Loucy (cell line): Measurements from ENCODE around the gene TCEAL5.

Experiments used
- H2AFZ ChIP-seq: fragments of 200-600 bp; sonication (generic); 2 replicates; pipeline ENCODE4 v1.6.0; 2016; ENCODE audit warnings: antibody characterized with exemption, mild to moderate bottlenecking, low read length, moderate library complexity
- H3F3A ChIP-seq: fragments of 200-600 bp; 2 replicates; pipeline ENCODE4 v1.6.0; 2016; ENCODE audit warnings: antibody characterized with exemption, low read depth, mild to moderate bottlenecking
- H3K27me3 ChIP-seq: fragments of 200-600 bp; sonication (generic); 2 replicates; pipeline ENCODE4 v1.6.1; 2014; ENCODE audit warnings: low read length, mild to moderate bottlenecking; ENCODE audit not compliant: insufficient read depth, poor library complexity, severe bottlenecking
- H3K36me3 ChIP-seq: fragments of 200-600 bp; sonication (generic); 2 replicates; pipeline ENCODE4 v1.6.1; 2016; ENCODE audit warnings: low read length; ENCODE audit not compliant: insufficient read depth
- H3K4me1 ChIP-seq: fragments of 200-600 bp; sonication (generic); 2 replicates; pipeline ENCODE4 v1.5.1; 2014; ENCODE audit warnings: low read length, mild to moderate bottlenecking; ENCODE audit not compliant: insufficient read depth, poor library complexity, severe bottlenecking
- H3K4me2 ChIP-seq: fragments of 200-600 bp; sonication (generic); 2 replicates; pipeline ENCODE4 v1.6.0; 2014; ENCODE audit warnings: antibody characterized with exemption, low read length, low read depth, mild to moderate bottlenecking; ENCODE audit not compliant: poor library complexity, severe bottlenecking
- H3K4me3 ChIP-seq: fragments of 200-600 bp; sonication (generic); 2 replicates; pipeline ENCODE4 v1.5.1; 2014; ENCODE audit warnings: low read length, mild to moderate bottlenecking, mixed read lengths; ENCODE audit not compliant: poor library complexity, severe bottlenecking
- H3K79me2 ChIP-seq: fragments of 200-600 bp; sonication (generic); 2 replicates; pipeline ENCODE4 v1.6.1; 2014; ENCODE audit warnings: low read length; ENCODE audit not compliant: insufficient read depth
- H3K9ac ChIP-seq: fragments of 200-600 bp; sonication (generic); 2 replicates; pipeline ENCODE4 v1.6.0; 2014; ENCODE audit warnings: mild to moderate bottlenecking, low read depth, low read length, moderate library complexity; ENCODE audit not compliant: poor library complexity, severe bottlenecking
- H3K9me2 ChIP-seq: fragments of 200-600 bp; sonication (generic); replicated peaks from 2 replicates; pipeline ENCODE4 v1.6.1; 2016; ENCODE audit warnings: low read depth, low read length, mixed read lengths
- H3K9me3 ChIP-seq: fragments of 200-600 bp; sonication (generic); 2 replicates; pipeline ENCODE4 v1.6.1; 2014; ENCODE audit warnings: mild to moderate bottlenecking, antibody characterized with exemption, low read length, low read depth; ENCODE audit not compliant: insufficient read depth
- H4K20me1 ChIP-seq: fragments of 200-600 bp; sonication (generic); 2 replicates; pipeline ENCODE4 v1.6.0; 2014; ENCODE audit warnings: antibody characterized with exemption, low read length, mild to moderate bottlenecking; ENCODE audit not compliant: insufficient read depth, poor library complexity, severe bottlenecking
- EZH2phosphoT487 ChIP-seq: fragments of 200-600 bp; IDR thresholded peaks from 2 replicates; pipeline ENCODE4 v1.6.1; 2018; ENCODE audit warnings: antibody characterized with exemption, mild to moderate bottlenecking, moderate library complexity, borderline replicate concordance
- TF ChIP-seq, protein P1 (sequence below): fragments of 200-600 bp; sonication (generic); conservative IDR thresholded peaks from 2 replicates; pipeline ENCODE4 v1.5.1; 2014; ENCODE audit warnings: mild to moderate bottlenecking, antibody characterized with exemption, low read length

Gene TCEAL5

DNA sequence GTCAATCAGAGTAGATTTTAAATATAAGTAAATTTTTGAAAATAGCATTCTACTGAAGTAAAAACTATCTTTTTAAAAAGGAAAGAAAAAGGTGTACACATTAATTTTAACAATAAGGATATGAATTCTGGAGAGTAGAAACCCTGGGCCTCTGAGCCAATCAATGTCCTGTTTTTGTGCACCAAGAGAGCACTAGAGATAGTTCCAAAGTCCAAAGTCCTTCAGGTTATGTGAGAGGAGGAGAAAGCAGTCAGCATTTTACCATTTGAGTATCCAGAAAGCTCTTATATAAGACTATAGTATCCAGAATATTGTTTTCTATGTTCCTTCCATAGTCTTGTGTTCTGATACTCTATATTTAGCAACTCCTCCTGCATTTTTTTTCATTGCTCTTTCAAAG, 18.3 kb downstream of the TCEAL5 start:
- H3K4me3 ChIP-seq = no peak overlapping the region
- peaks cover 9% of the 10 kb centered on the region for H4K20me1 ChIP-seq
- H3K4me1 ChIP-seq = peaks cover 9% of the 10 kb centered on the region
- H3K27me3 ChIP-seq = no peaks in the 10 kb centered on the region
- no peaks in the 10 kb centered on the region for H3K9me3 ChIP-seq
- no peaks in the 10 kb centered on the region for H3F3A ChIP-seq
- no peaks in the 10 kb centered on the region for H3K9me2 ChIP-seq
- H3K36me3 ChIP-seq = no peaks in the 10 kb centered on the region
- TF ChIP-seq EZH2phosphoT487 = no peak
- TF ChIP-seq, protein P1, sequence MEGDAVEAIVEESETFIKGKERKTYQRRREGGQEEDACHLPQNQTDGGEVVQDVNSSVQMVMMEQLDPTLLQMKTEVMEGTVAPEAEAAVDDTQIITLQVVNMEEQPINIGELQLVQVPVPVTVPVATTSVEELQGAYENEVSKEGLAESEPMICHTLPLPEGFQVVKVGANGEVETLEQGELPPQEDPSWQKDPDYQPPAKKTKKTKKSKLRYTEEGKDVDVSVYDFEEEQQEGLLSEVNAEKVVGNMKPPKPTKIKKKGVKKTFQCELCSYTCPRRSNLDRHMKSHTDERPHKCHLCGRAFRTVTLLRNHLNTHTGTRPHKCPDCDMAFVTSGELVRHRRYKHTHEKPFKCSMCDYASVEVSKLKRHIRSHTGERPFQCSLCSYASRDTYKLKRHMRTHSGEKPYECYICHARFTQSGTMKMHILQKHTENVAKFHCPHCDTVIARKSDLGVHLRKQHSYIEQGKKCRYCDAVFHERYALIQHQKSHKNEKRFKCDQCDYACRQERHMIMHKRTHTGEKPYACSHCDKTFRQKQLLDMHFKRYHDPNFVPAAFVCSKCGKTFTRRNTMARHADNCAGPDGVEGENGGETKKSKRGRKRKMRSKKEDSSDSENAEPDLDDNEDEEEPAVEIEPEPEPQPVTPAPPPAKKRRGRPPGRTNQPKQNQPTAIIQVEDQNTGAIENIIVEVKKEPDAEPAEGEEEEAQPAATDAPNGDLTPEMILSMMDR = no peak
- H3K4me2 ChIP-seq = no peak overlapping the region
- peaks cover 23% of the 10 kb centered on the region for H3K79me2 ChIP-seq
- H3K9ac ChIP-seq = no peak overlapping the region
- H2AFZ ChIP-seq = no peak overlapping the region

DNA sequence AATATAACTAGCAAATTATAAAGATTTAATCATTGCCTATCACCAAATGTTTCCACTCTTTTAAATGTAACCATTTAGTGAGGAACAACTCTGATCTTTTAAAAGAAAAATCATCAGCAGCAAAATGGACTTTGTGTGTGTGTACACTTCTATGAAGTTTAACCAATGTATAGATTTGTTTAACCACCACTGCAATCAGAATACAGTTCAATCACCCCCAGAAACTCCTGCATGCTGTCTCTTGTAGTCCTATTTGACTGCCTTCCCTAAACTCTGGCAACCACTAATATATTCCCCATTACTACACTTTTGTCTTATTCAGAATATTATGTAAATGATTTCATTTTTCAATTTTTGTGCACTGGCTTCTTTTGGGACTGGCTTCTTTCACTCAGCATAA, 19.9 kb downstream of the TCEAL5 start:
- no peak for TF ChIP-seq EZH2phosphoT487

DNA sequence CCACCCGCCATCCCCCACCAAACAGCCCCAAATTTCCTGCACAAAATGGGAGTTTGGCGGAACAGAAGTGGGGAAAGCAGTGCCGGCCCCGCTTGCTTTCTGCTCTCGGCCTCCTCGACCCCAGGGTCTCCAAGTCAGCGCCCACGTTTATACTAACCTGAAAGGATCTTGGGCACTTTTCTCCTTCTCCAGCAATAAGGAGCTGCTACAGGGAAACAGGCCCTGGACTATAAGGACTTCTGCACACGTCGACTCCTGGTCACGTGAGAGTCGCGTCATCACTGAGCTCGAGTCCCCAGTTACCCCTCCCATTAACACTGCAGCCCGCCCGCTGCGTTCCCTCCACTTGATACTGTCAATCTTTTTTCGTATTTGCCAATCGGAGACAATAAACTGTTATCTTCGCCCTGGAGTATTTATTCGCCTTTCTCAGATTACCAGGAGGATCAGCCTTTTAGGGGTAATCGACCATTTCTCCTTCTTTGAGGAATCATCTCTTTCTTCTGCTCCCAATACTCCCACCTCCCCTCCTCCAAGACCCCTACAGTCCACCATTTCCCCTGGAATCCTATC, 21.5 kb downstream of the TCEAL5 start, which contains the start of gene TCEAL8:
Gene TCEAL8, minus strand, starts transcription at position 235 of the 573 bp plus-strand sequence. CDS start 1,176 bp downstream, outside the sequence.
- no peak for TF ChIP-seq EZH2phosphoT487
- TF ChIP-seq, protein P1 = no peak
- peaks cover 37% of the 10 kb centered on the region for H3K79me2 ChIP-seq
- H3K9me2 ChIP-seq = no peaks in the 10 kb centered on the region
- H3K4me2 ChIP-seq = peak within 1 kb of the TSS; percentile 93
- H2AFZ ChIP-seq = peak within 1 kb of the TSS; percentile 96
- peak within 1 kb of the TSS; percentile 97 for H3K4me3 ChIP-seq
- H3K27me3 ChIP-seq = no peaks in the 10 kb centered on the region
- no peaks in the 10 kb centered on the region for H3F3A ChIP-seq
- peaks cover 16% of the 10 kb centered on the region for H4K20me1 ChIP-seq
- peaks cover 14% of the 10 kb centered on the region for H3K4me1 ChIP-seq
- H3K9me3 ChIP-seq = no peaks in the 10 kb centered on the region
- H3K9ac ChIP-seq = peak within 1 kb of the TSS; percentile 98
- no peaks in the 10 kb centered on the region for H3K36me3 ChIP-seq

More for the DNA sequence above, 19.9 kb downstream of the TCEAL5 start:
- H3K27me3 ChIP-seq = no peaks in the 10 kb centered on the region
- H3K4me1 ChIP-seq = peaks cover 14% of the 10 kb centered on the region
- no peaks in the 10 kb centered on the region for H3K9me3 ChIP-seq
- no peak overlapping the region for H3K4me3 ChIP-seq
- H2AFZ ChIP-seq = no peak overlapping the region
- H3K79me2 ChIP-seq = peaks cover 37% of the 10 kb centered on the region
- no peaks in the 10 kb centered on the region for H3K36me3 ChIP-seq
- H3F3A ChIP-seq = no peaks in the 10 kb centered on the region
- peaks cover 16% of the 10 kb centered on the region for H4K20me1 ChIP-seq
- no peaks in the 10 kb centered on the region for H3K9me2 ChIP-seq
- H3K4me2 ChIP-seq = no peak overlapping the region
- H3K9ac ChIP-seq = no peak overlapping the region
